Smooth muscle cell of the brain vasculature (primary cell): Measurements from ENCODE around the gene SPDYE5.
"Not testable (repeated sequence)": the region's sequence is repeated elsewhere in the genome, so short reads cannot be mapped to it uniquely, and the experiment has no call there.

Source experiments
- DNase-seq: peaks from one replicate; pipeline ENCODE4 v3.0.0-alpha.2; 2012; ENCODE audit warnings: low read depth, low spot score

Gene SPDYE5

GRCh38 chr7:75492020-75492419 lies at the start of gene SPDYE5:
Gene SPDYE5, plus strand, starts transcription at chr7:75492320. Its CDS starts 1,728 bp downstream, at chr7:75494048.
- DNase-seq: not testable (repeated sequence)

- DNase-seq: peak; percentile 0
Measured at GRCh38 chr7:75442465-75443111, 49.5 kb upstream of the SPDYE5 start.

- not testable (repeated sequence) for DNase-seq
Measured at GRCh38 chr7:75449946-75450345, 42.2 kb upstream of the SPDYE5 start.

GRCh38 chr7:75452494-75452955 lies 39.6 kb upstream of the SPDYE5 start:
- DNase-seq: not testable (repeated sequence)

- DNase-seq: not testable (repeated sequence)
Measured at GRCh38 chr7:75456403-75456802, 35.7 kb upstream of the SPDYE5 start.

- DNase-seq: not testable (repeated sequence)
Measured at GRCh38 chr7:75458034-75458433, 34.1 kb upstream of the SPDYE5 start.

GRCh38 chr7:75460541-75460940 lies 31.6 kb upstream of the SPDYE5 start:
- DNase-seq: not testable (repeated sequence)

- not testable (repeated sequence) for DNase-seq
Measured at GRCh38 chr7:75470166-75470565, 22.0 kb upstream of the SPDYE5 start.

- not testable (repeated sequence) for DNase-seq
Measured at GRCh38 chr7:75477457-75477856, 14.7 kb upstream of the SPDYE5 start.

- not testable (repeated sequence) for DNase-seq
Measured at GRCh38 chr7:75480313-75480712, 11.8 kb upstream of the SPDYE5 start.

GRCh38 chr7:75485355-75485978 lies 6.7 kb upstream of the SPDYE5 start:
- not testable (repeated sequence) for DNase-seq

- peak; percentile 63 for DNase-seq
Measured at GRCh38 chr7:75485979-75486643, 6.0 kb upstream of the SPDYE5 start, which contains the start of gene POM121C. Gene POM121C, minus strand, starts transcription at chr7:75486299. Its CDS starts 44,803 bp downstream, at chr7:75441496.

- not testable (repeated sequence) for DNase-seq
Measured at GRCh38 chr7:75509033-75509432, 16.9 kb downstream of the SPDYE5 start.

GRCh38 chr7:75518842-75519241 lies 26.7 kb downstream of the SPDYE5 start:
- DNase-seq: not testable (repeated sequence)

- DNase-seq: not testable (repeated sequence)
Measured at GRCh38 chr7:75521727-75522126, 29.6 kb downstream of the SPDYE5 start.

GRCh38 chr7:75527224-75527722 lies 35.2 kb downstream of the SPDYE5 start:
- not testable (repeated sequence) for DNase-seq

- no peak for DNase-seq
Measured at GRCh38 chr7:75531359-75531821, 39.3 kb downstream of the SPDYE5 start.

GRCh38 chr7:75532639-75533038 lies 40.5 kb downstream of the SPDYE5 start:
- no peak for DNase-seq

- DNase-seq: no peak
Measured at GRCh38 chr7:75533926-75534325, 41.8 kb downstream of the SPDYE5 start.

- no peak for DNase-seq
Measured at GRCh38 chr7:75534727-75535307, 42.7 kb downstream of the SPDYE5 start.

- no peak for DNase-seq
Measured at GRCh38 chr7:75536491-75536890, 44.4 kb downstream of the SPDYE5 start.
